NCI-H2227 (cell line): Measurements from ENCODE around the gene SOX30.

Experiments
- DNase-seq: peaks from one replicate; lab custom pipeline; 2025; ENCODE audit not compliant: unreplicated experiment; lab: John Stamatoyannopoulos, UW

Gene SOX30

GRCh38 chr5:157665467-157666070 is 13.3 kb upstream of the SOX30 start:
- DNase-seq = no peak

GRCh38 chr5:157659868-157660660 is 7.8 kb upstream of the SOX30 start:
- no peak for DNase-seq

- no peak for DNase-seq
These were observed 6.7 kb upstream of the SOX30 start for GRCh38 chr5:157658893-157659292.

GRCh38 chr5:157657516-157657915 is 5.3 kb upstream of the SOX30 start:
- DNase-seq = no peak

GRCh38 chr5:157651623-157652376 is 438 bp downstream of the SOX30 start:
- no peak for DNase-seq

GRCh38 chr5:157650991-157651611 is 1.1 kb downstream of the SOX30 start:
- no peak for DNase-seq

- DNase-seq = no peak
These were observed 3.1 kb downstream of the SOX30 start for GRCh38 chr5:157649101-157649500.

GRCh38 chr5:157648275-157648990 is 3.8 kb downstream of the SOX30 start:
- no peak for DNase-seq

- no peak for DNase-seq
These were observed 11.7 kb downstream of the SOX30 start for GRCh38 chr5:157640406-157641066.

GRCh38 chr5:157630341-157630740 is 21.9 kb downstream of the SOX30 start:
- no peak for DNase-seq

GRCh38 chr5:157626831-157627230 is 25.4 kb downstream of the SOX30 start:
- DNase-seq = no peak

- DNase-seq = no peak
These were observed 28.1 kb downstream of the SOX30 start for GRCh38 chr5:157624144-157624543.

GRCh38 chr5:157620776-157621175 is 31.5 kb downstream of the SOX30 start:
- DNase-seq = no peak

GRCh38 chr5:157618191-157618765 is 34.0 kb downstream of the SOX30 start:
- DNase-seq = no peak

- DNase-seq = no peak
These were observed 35.5 kb downstream of the SOX30 start for GRCh38 chr5:157616785-157617184.

- DNase-seq = no peak
These were observed 38.6 kb downstream of the SOX30 start for GRCh38 chr5:157613385-157614245.

GRCh38 chr5:157612581-157612980 is 39.7 kb downstream of the SOX30 start:
- DNase-seq = peak; percentile 14

GRCh38 chr5:157611571-157612476 is 40.4 kb downstream of the SOX30 start:
- DNase-seq = no peak
